Smooth muscle cell (in vitro differentiated cells): ENCODE results near the gene TKFC. TPM values are rescaled to one million over a fixed set of nuclear protein-coding genes. Genes with fewer than 3 reads are reported as not detected.

Experiments used
- DNase-seq: peaks from one replicate; lab custom pipeline; 2025; ENCODE audit not compliant: unreplicated experiment; lab: John Stamatoyannopoulos, UW
- H2AFZ ChIP-seq: fragments of 200-600 bp; sonication (generic); 2 replicates; pipeline ENCODE4 v1.6.0; 2016; ENCODE audit warnings: antibody characterized with exemption, low read depth, mild to moderate bottlenecking
- H3F3A ChIP-seq: fragments of 200-600 bp; sonication (generic); 2 replicates; pipeline ENCODE4 v1.6.0; 2017; ENCODE audit warnings: antibody characterized with exemption, low read depth
- H3K27ac ChIP-seq: fragments of 200-600 bp; sonication (generic); 2 replicates; pipeline ENCODE4 v1.5.1; 2016; ENCODE audit warnings: low read depth, mild to moderate bottlenecking
- H3K27me3 ChIP-seq: fragments of 200-600 bp; sonication (generic); 2 replicates; pipeline ENCODE4 v1.6.1; 2016; ENCODE audit warnings: low read depth, mild to moderate bottlenecking
- H3K36me3 ChIP-seq: fragments of 200-600 bp; sonication (generic); 2 replicates; pipeline ENCODE4 v1.5.1; 2016; ENCODE audit warnings: low read depth
- H3K4me1 ChIP-seq: fragments of 200-600 bp; sonication (generic); 2 replicates; pipeline ENCODE4 v1.5.1; 2016; ENCODE audit warnings: low read depth
- H3K4me2 ChIP-seq: fragments of 200-600 bp; sonication (generic); 2 replicates; pipeline ENCODE4 v1.6.0; 2016; ENCODE audit warnings: mild to moderate bottlenecking
- H3K4me3 ChIP-seq: fragments of 200-600 bp; sonication (generic); 2 replicates; pipeline ENCODE4 v1.5.1; 2016; ENCODE audit warnings: mild to moderate bottlenecking
- H3K79me2 ChIP-seq: fragments of 200-600 bp; sonication (generic); 2 replicates; pipeline ENCODE4 v1.6.0; 2016; ENCODE audit warnings: low read depth, mild to moderate bottlenecking
- H3K9ac ChIP-seq: fragments of 200-600 bp; sonication (generic); 2 replicates; pipeline ENCODE4 v1.6.0; 2016; ENCODE audit warnings: low read depth
- H3K9me3 ChIP-seq: fragments of 200-600 bp; sonication (generic); replicated peaks from 2 replicates; pipeline ENCODE4 v1.5.1; 2016; ENCODE audit warnings: low read depth
- H4K20me1 ChIP-seq: fragments of 200-600 bp; sonication (generic); 2 replicates; pipeline ENCODE4 v1.6.0; 2016; ENCODE audit warnings: low read depth
- CTCF ChIP-seq: fragments of 200-600 bp; sonication (generic); IDR thresholded peaks from 2 replicates; pipeline ENCODE4 v1.5.1; 2017; ENCODE audit warnings: borderline replicate concordance, mild to moderate bottlenecking, antibody characterized with exemption; ENCODE audit not compliant: insufficient read depth, poor library complexity, severe bottlenecking
- WGBS: methylation state at CpG from one replicate; pipeline ENCODE4 v1.1.7; 2016; ENCODE audit warnings: low lambda C conversion rate; 5-methylcytosine and 5-hydroxymethylcytosine counted together
- polyA plus RNA-seq: library from polyadenylated mRNA; unstranded; fragments of >200 nt; fragmentation: Nextera tagmentation; extraction: Ambion mirVana; gene quantifications from 2 replicates; pipeline ENCODE4 v1.2.1, GENCODE V29; 2016
- total RNA-seq: library from RNA; depleted of rRNA; stranded (reverse); fragments of >200 nt; gene quantifications from 2 replicates; pipeline ENCODE4 v1.2.3, GENCODE V29; 2014

TKFC gene
- total and polyA plus RNA-seq, 2 experiments from 2014 or later, result 24.3 to 47.0 TPM

DNA sequence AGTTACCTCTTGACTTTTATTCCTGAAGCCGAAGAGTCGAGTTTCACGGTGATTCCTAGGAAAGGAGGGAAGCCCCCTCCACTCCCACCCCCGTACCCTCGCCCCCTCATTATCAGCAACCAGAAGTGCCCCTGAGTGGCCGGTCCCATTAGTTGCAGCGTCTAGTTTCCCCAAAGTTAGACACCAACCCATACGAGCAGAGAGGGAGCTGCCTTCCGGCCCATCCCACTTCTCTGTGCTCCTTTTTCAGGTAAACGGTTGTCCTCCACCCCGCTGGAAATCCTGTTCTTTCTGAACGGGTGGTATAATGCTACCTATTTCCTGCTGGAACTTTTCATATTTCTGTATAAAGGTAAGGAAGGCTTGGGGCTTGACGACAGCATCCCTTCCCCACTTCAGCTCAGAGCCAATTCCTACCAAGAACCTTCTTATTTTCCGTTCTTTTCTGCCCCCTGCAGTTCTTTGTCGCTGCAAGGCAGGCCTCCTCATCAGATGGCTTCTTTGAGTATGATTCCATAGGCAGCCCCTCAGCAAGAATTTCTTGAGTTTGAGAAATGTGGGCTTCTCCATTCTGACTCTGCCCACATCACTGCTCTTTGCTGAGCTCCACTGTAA, 60.1 kb downstream of the TKFC start:
- no peaks in the 10 kb centered on the region for H3K27me3 ChIP-seq
- no peaks in the 10 kb centered on the region for H3F3A ChIP-seq
- DNase-seq, result no peak
- H3K9me3 ChIP-seq, result no peaks in the 10 kb centered on the region
- peak overlapping the region; percentile 88 for H3K4me2 ChIP-seq
- 11% methylated on average over 15 of the region's 15 CpGs for WGBS
- H3K27ac ChIP-seq, result no peak overlapping the region
- H2AFZ ChIP-seq, result peak overlapping the region; percentile 80
- H3K4me1 ChIP-seq, result peaks cover 4% of the 10 kb centered on the region
- no peaks in the 10 kb centered on the region for H4K20me1 ChIP-seq
- H3K36me3 ChIP-seq, result peaks cover 3% of the 10 kb centered on the region
- H3K79me2 ChIP-seq, result no peaks in the 10 kb centered on the region
- TF ChIP-seq CTCF, result no peak
- H3K4me3 ChIP-seq, result peak overlapping the region; percentile 82
- peak overlapping the region; percentile 47 for H3K9ac ChIP-seq

Other genes with a start within 250 kb of the TKFC start
- gene CD5, start 230.7 kb upstream of the TKFC start, total RNA-seq, result not detected in 2 replicates
- gene CD5, start 230.7 kb upstream of the TKFC start, polyA plus RNA-seq, result 0.10 and 0.72 TPM in 2 replicates
- 8.8 and 13.6 TPM in 2 replicates for gene VPS37C, start 171.8 kb upstream of the TKFC start, total RNA-seq
- gene VPS37C, start 171.8 kb upstream of the TKFC start, polyA plus RNA-seq, result 15.4 and 22.4 TPM in 2 replicates
- not detected in 2 replicates for gene PGA3, start 129.7 kb upstream of the TKFC start, total RNA-seq
- not detected in 2 replicates for gene PGA3, start 129.7 kb upstream of the TKFC start, polyA plus RNA-seq
- not detected in 2 replicates for gene PGA4, start 110.9 kb upstream of the TKFC start, total RNA-seq
- not detected in 2 replicates for gene PGA4, start 110.9 kb upstream of the TKFC start, polyA plus RNA-seq
- not detected in 2 replicates for gene PGA5, start 92.1 kb upstream of the TKFC start, total RNA-seq
- gene PGA5, start 92.1 kb upstream of the TKFC start, polyA plus RNA-seq, result 0.17 TPM in 1 of 2 replicates, not detected in the other
- 0.49 and 1.5 TPM in 2 replicates for gene VWCE, start 37.9 kb upstream of the TKFC start, total RNA-seq
- gene VWCE, start 37.9 kb upstream of the TKFC start, polyA plus RNA-seq, result 2.4 and 4.1 TPM in 2 replicates
- gene DDB1, start 123 bp upstream of the TKFC start, total RNA-seq, result 143 and 164 TPM in 2 replicates
- gene DDB1, start 123 bp upstream of the TKFC start, polyA plus RNA-seq, result 140 and 150 TPM in 2 replicates
- gene CYB561A3, start 28.7 kb downstream of the TKFC start, total RNA-seq, result 19.1 and 23.9 TPM in 2 replicates
- gene CYB561A3, start 28.7 kb downstream of the TKFC start, polyA plus RNA-seq, result 23.7 and 25.1 TPM in 2 replicates
- gene TMEM138, start 29.1 kb downstream of the TKFC start, total RNA-seq, result 34.6 and 44.2 TPM in 2 replicates
- 51.4 and 54.6 TPM in 2 replicates for gene TMEM138, start 29.1 kb downstream of the TKFC start, polyA plus RNA-seq
- gene TMEM216, start 59.4 kb downstream of the TKFC start, total RNA-seq, result 31.5 and 39.5 TPM in 2 replicates
- gene TMEM216, start 59.4 kb downstream of the TKFC start, polyA plus RNA-seq, result 27.2 and 27.5 TPM in 2 replicates
- 29.5 and 35.1 TPM in 2 replicates for gene CPSF7, start 96.7 kb downstream of the TKFC start, total RNA-seq
- 26.2 and 26.6 TPM in 2 replicates for gene CPSF7, start 96.7 kb downstream of the TKFC start, polyA plus RNA-seq
- gene SDHAF2, start 96.9 kb downstream of the TKFC start, total RNA-seq, result 23.2 and 25.0 TPM in 2 replicates
- gene SDHAF2, start 96.9 kb downstream of the TKFC start, polyA plus RNA-seq, result 47.1 and 56.3 TPM in 2 replicates
- gene LRRC10B, start 175.5 kb downstream of the TKFC start, total RNA-seq, result 0.99 and 2.2 TPM in 2 replicates
- gene LRRC10B, start 175.5 kb downstream of the TKFC start, polyA plus RNA-seq, result 0.11 and 1.9 TPM in 2 replicates
- gene SYT7, start 247.8 kb downstream of the TKFC start, total RNA-seq, result 3.7 and 4.0 TPM in 2 replicates
- gene SYT7, start 247.8 kb downstream of the TKFC start, polyA plus RNA-seq, result 0.79 and 4.8 TPM in 2 replicates